ENCODE results near the gene ANKRD52. TPM values are rescaled to one million over a fixed set of nuclear protein-coding genes. Genes with fewer than 3 reads are reported as not detected.

The ANKRD52 gene
- total RNA-seq, 2 experiments from 2014 or later, result 23.9 to 30.8 TPM

GRCh38 chr12:56299308-56299852, 41.2 kb upstream of the ANKRD52 start:
- intact Hi-C loops (cut with DNase I, micrococcal nuclease), result loop anchor here in 1 of 2 experiments (2.0 kb wide), 3 partner anchors 33 to 109 kb away; partner anchors contain the start of genes ANKRD52 and COQ10A
- H3K4me1 ChIP-seq (ENCODE audit: insufficient read depth, low read length), result peaks cover 59% of the 10 kb centered on the region
- Mint-ChIP-seq H3K4me3 (peak overlapping the region; percentile 98), H3K9me3 (no peaks in the 10 kb centered on the region), H3K4me1 (ENCODE audit: low read depth) (peaks cover 68% of the 10 kb centered on the region), H3K36me3 (ENCODE audit: low read depth) (peaks cover 50% of the 10 kb centered on the region), H3K27me3 (no peaks in the 10 kb centered on the region), H3K27ac (peak overlapping the region; percentile 97)
- no peaks in the 10 kb centered on the region for H3K27me3 ChIP-seq (ENCODE audit: control insufficient read depth in 1 of 2, insufficient read depth in 2 of 2, low read length in 2 of 2)
- peaks cover 16% of the 10 kb centered on the region for H3K36me3 ChIP-seq (ENCODE audit: insufficient read depth, low read length)
- ATAC-seq (ENCODE audit: poor library complexity) (peak; percentile 27), DNase-seq (peak in 7 of 14 experiments; percentile 3 to 68 (median 20))
- no peaks in the 10 kb centered on the region for H3K9me3 ChIP-seq (ENCODE audit: control insufficient read depth in 1 of 2, insufficient read depth in 1 of 2, low read length in 2 of 2)
- ChIA-PET POLR2A (interaction anchor here (0.6 to 3.6 kb wide), 20 partner anchors 8 to 482 kb away, joined by 3 to 31 read pairs (median 4); partner anchors contain the start of genes ANKRD52, CNPY2, COQ10A and ORMDL2), CTCF (interaction anchor here (0.6 to 4.5 kb wide), 8 partner anchors 8 to 259 kb away, joined by 3 to 20 read pairs (median 3); partner anchors contain the start of genes ANKRD52, CNPY2 and SMARCC2)
- H3K4me3 ChIP-seq (ENCODE audit: low read length), result peak overlapping the region; percentile 72
- H3K27ac ChIP-seq (ENCODE audit: low read depth in 1 of 2, low read length in 2 of 2), result peak overlapping the region; percentile 91 to 96
- no peak for TF ChIP-seq CTCF (IDR thresholded peaks at IDR 0.05)

DNA sequence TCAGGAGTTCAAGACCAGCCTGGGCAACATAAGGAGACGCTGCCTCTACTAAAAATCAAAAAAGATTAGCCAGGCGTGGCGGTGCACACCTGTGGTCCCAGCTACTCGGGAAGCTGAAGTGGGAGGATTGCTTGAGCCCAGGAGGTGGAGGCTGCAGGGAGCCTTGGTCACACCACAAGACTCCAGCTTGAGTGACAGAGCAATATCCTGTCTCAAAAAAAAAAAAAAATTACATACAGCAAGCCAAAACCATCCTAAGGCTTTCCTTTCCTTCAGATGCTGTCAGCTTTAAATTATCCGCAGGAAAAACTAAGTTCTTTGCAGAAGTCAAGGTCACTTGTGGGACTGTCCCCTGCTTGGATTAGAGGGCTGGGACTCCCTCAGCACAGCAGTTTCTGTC, 40.6 kb upstream of the ANKRD52 start:
- Histone ChIP-seq H3K4me3 (ENCODE audit: low read length) (peak overlapping the region; percentile 72), H3K36me3 (ENCODE audit: insufficient read depth, low read length) (peaks cover 17% of the 10 kb centered on the region), H3K27ac (ENCODE audit: low read depth in 1 of 2, low read length in 2 of 2) (peak overlapping the region; percentile 91 to 96), H3K27me3 (ENCODE audit: control insufficient read depth in 1 of 2, insufficient read depth in 2 of 2, low read length in 2 of 2) (no peaks in the 10 kb centered on the region), H3K9me3 (ENCODE audit: control insufficient read depth in 1 of 2, insufficient read depth in 1 of 2, low read length in 2 of 2) (no peaks in the 10 kb centered on the region), H3K4me1 (ENCODE audit: insufficient read depth, low read length) (peaks cover 59% of the 10 kb centered on the region)
- intact Hi-C loops (cut with DNase I, micrococcal nuclease), result loop anchor here in 1 of 2 experiments (2.0 kb wide), 3 partner anchors 32 to 108 kb away; partner anchors contain the start of genes ANKRD52 and COQ10A
- POLR2A ChIA-PET, result interaction anchor here (0.6 to 3.6 kb wide), 15 partner anchors 10 to 482 kb away, joined by 3 to 31 read pairs (median 4); partner anchors contain the start of genes ANKRD52, CNPY2, COQ10A and ORMDL2
- Mint-ChIP-seq H3K4me1 (ENCODE audit: low read depth) (peaks cover 72% of the 10 kb centered on the region), H3K27me3 (no peaks in the 10 kb centered on the region), H3K4me3 (peak overlapping the region; percentile 98), H3K9me3 (no peaks in the 10 kb centered on the region), H3K27ac (peak overlapping the region; percentile 97), H3K36me3 (ENCODE audit: low read depth) (peaks cover 53% of the 10 kb centered on the region)
- CTCF ChIA-PET, result interaction anchor here (1.0 to 4.5 kb wide), 6 partner anchors 10 to 166 kb away, joined by 3 to 20 read pairs (median 4); partner anchors contain the start of genes ANKRD52, CNPY2 and SMARCC2
- no peak for ATAC-seq (ENCODE audit: poor library complexity)
- DNase-seq, result no peak
- no peak for TF ChIP-seq CTCF (IDR thresholded peaks at IDR 0.05)

DNA sequence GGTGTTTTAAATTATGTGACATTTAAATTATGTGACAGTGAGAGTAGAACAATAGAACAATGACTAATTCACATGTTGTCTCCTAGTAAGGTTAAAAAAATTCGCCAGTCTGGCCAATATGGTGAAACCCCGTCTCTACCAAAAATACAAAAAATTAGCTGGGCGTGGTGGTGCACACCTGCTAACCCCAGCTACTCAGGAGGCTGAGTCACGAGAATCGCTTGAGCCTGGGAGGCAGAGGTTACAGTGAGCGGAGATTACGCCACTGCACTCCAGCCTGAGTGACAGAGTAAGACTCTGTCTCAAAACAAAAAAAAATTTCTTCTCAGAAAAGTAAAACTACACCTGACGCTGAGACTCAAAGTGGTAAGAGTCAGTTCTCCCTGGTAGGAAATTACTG, 39.2 kb upstream of the ANKRD52 start:
- POLR2A ChIA-PET, result interaction anchor here (3.6 kb wide), 1 partner anchor 19 kb away, joined by 31 read pairs; the partner anchor contains the start of gene CNPY2
- H3K4me3 ChIP-seq (ENCODE audit: low read length), result no peak overlapping the region
- CTCF ChIA-PET, result interaction anchor here (0.6 to 4.5 kb wide), 2 partner anchors 39 to 148 kb away, joined by 3 to 20 read pairs; partner anchors contain the start of gene ANKRD52
- Mint-ChIP-seq H3K27me3 (no peaks in the 10 kb centered on the region), H3K4me3 (peak overlapping the region; percentile 71), H3K4me1 (ENCODE audit: low read depth) (peaks cover 77% of the 10 kb centered on the region), H3K36me3 (ENCODE audit: low read depth) (peaks cover 58% of the 10 kb centered on the region), H3K27ac (peak overlapping the region; percentile 59), H3K9me3 (no peaks in the 10 kb centered on the region)
- intact Hi-C loops (cut with DNase I, micrococcal nuclease), result no loop called here
- ATAC-seq (ENCODE audit: poor library complexity) (no peak), DNase-seq (no peak)
- TF ChIP-seq CTCF (IDR thresholded peaks at IDR 0.05), result no peak
- H3K9me3 ChIP-seq (ENCODE audit: control insufficient read depth in 1 of 2, insufficient read depth in 1 of 2, low read length in 2 of 2), result no peaks in the 10 kb centered on the region
- peaks cover 59% of the 10 kb centered on the region for H3K4me1 ChIP-seq (ENCODE audit: insufficient read depth, low read length)
- H3K36me3 ChIP-seq (ENCODE audit: insufficient read depth, low read length), result peaks cover 21% of the 10 kb centered on the region
- no peak overlapping the region for H3K27ac ChIP-seq (ENCODE audit: low read depth in 1 of 2, low read length in 2 of 2)
- no peaks in the 10 kb centered on the region for H3K27me3 ChIP-seq (ENCODE audit: control insufficient read depth in 1 of 2, insufficient read depth in 2 of 2, low read length in 2 of 2)
